Small intestine (tissue), 7 donors: ENCODE results near the gene ASTN1. TPM values are rescaled to one million over a fixed set of nuclear protein-coding genes. Genes with fewer than 3 reads are reported as not detected.

Source experiments
- DNase-seq, 2 donors: peaks; one replicate each; pipeline versions ENCODE4 v3.0.0 to v3.0.0-alpha.2; 2013
- FAIRE-seq: peaks from 2 replicates; lab custom pipeline; 2012; peaks lifted over from hg19 to GRCh38; lab: Jason Lieb, UNC
- H3K27ac ChIP-seq, 3 donors: one replicate each; pipeline ENCODE4 v1.5.1; 2013; ENCODE audit warnings: low read length in 2 of 3, mild to moderate bottlenecking in 2 of 3, control low read depth in 1 of 3, inconsistent platforms in 1 of 3, low read depth in 1 of 3, moderate library complexity in 1 of 3
- H3K27me3 ChIP-seq, 3 donors: one replicate each; pipeline ENCODE4 v1.6.1; 2013; ENCODE audit warnings: low read length in 3 of 3, inconsistent platforms in 1 of 3; ENCODE audit not compliant: control insufficient read depth in 3 of 3, insufficient read depth in 3 of 3
- H3K36me3 ChIP-seq, 3 donors: one replicate each; pipeline ENCODE4 v1.6.1; 2013; ENCODE audit warnings: low read length in 3 of 3, inconsistent platforms in 1 of 3, low read depth in 1 of 3, mild to moderate bottlenecking in 1 of 3, moderate library complexity in 1 of 3; ENCODE audit not compliant: control insufficient read depth in 3 of 3, insufficient read depth in 2 of 3
- H3K4me1 ChIP-seq, 3 donors: one replicate each; pipeline ENCODE4 v1.6.1; 2013; ENCODE audit warnings: low read length in 2 of 3, inconsistent platforms in 1 of 3, low read depth in 1 of 3, mild to moderate bottlenecking in 1 of 3, moderate library complexity in 1 of 3; ENCODE audit not compliant: control insufficient read depth in 3 of 3, insufficient read depth in 2 of 3
- H3K4me3 ChIP-seq, 3 donors: one replicate each; pipeline ENCODE4 v1.5.1; 2013; ENCODE audit warnings: low read length in 3 of 3, control low read depth in 1 of 3, inconsistent platforms in 1 of 3, low read depth in 1 of 3, mild to moderate bottlenecking in 1 of 3, moderate library complexity in 1 of 3
- H3K9me3 ChIP-seq, 2 donors: one replicate each; pipeline ENCODE4 v1.6.1; 2013; ENCODE audit warnings: low read depth in 1 of 2, low read length in 1 of 2; ENCODE audit not compliant: control insufficient read depth in 2 of 2, insufficient read depth in 1 of 2
- WGBS, 3 donors: extraction: QIAGEN DNeasy Blood & Tissue Kit; methylation state at CpG; one replicate each; pipeline ENCODE4 v1.1.7; 2013; 5-methylcytosine and 5-hydroxymethylcytosine counted together
- polyA plus RNA-seq, 4 donors: library from polyadenylated mRNA; stranded (reverse) in 3 of 4; unstranded in 1 of 4; fragments of 200-250 nt in 3 of 4; fragments of 120-200 nt in 1 of 4; gene quantifications; one replicate each; pipeline versions ENCODE4 v1.2.1 to v1.2.3, GENCODE V29; 2013
- donor health status: healthy with polysubstance abuse.
- donor health status: control.
- donor health status: control.
- donor health status: Bipolar disorder and iron deficiency.
- donor health status: healthy.

ASTN1 gene
- polyA plus RNA-seq, 4 donors = 0.15 to 0.90 TPM; not detected in 2

DNA sequence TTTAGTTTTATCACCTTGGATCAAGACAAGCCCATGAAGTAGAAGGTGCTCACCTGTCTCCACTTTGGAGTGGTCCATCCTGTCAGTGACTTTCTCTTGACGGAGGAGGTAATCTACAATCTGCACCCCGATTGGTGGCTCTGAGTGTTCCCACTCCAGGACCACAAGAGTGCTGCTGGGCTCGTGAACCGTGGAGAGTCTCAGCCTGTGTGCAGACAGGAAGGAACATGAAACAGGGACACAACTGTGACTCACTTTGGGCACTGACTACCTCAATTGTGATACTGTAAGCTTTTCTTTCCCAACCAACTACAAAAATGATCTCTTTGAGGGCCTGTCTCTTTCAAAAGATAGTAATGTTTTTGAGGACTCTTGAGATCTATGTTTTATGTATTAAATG, 280.2 kb downstream of the ASTN1 start:
- DNase-seq (no peak), FAIRE-seq (no peak)
- 71 to 78% (median 73%) methylated on average over 4 of the region's 4 CpGs for WGBS, 3 donors
- no peaks in the 10 kb centered on the region for H3K36me3 ChIP-seq
- peaks cover 0 to 2% (median 0%) of the 10 kb centered on the region in 3 donors for H3K27me3 ChIP-seq
- H3K4me1 ChIP-seq = no peaks in the 10 kb centered on the region
- no peak overlapping the region for H3K4me3 ChIP-seq
- H3K9me3 ChIP-seq = no peaks in the 10 kb centered on the region
- H3K27ac ChIP-seq = no peak overlapping the region

DNA sequence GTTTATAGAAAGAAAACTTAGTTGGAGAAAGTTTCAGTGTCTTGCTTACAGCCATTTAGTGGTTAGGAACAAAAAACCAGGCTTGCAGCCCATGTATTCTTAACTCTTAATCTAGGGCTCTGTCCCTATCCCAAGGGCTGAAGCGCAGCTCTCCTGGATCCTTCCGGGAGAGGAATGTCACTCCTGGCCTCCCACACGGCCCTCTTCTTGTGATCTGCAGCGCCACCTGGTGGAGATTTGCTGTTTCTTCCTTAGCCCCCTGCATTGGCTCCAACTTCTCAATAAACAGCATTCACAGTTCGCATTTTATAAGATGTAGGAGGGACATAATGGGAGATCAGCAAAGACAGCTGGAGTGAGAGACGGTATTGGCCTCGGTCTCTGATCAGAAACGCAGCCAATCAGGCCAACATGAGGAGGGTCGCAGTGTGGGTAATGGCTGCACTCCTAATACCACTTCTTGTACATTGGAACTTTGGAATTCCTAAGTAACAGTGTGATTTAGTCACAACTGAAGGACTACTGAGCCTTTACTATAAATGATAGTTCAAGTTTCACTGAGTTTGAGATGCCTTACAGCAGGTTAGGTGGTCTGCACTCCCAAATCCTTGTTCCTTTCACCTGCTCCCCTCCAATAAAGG, 283.4 kb downstream of the ASTN1 start:
- Histone ChIP-seq H3K36me3 (no peaks in the 10 kb centered on the region), H3K27me3 (no peaks in the 10 kb centered on the region), H3K9me3 (no peaks in the 10 kb centered on the region), H3K4me1 (no peaks in the 10 kb centered on the region), H3K27ac (no peak overlapping the region), H3K4me3 (no peak overlapping the region)
- FAIRE-seq (no peak), DNase-seq (peak; percentile 65 to 77)
- 11 to 16% (median 15%) methylated on average over 9 of the region's 9 CpGs for WGBS, 3 donors

DNA sequence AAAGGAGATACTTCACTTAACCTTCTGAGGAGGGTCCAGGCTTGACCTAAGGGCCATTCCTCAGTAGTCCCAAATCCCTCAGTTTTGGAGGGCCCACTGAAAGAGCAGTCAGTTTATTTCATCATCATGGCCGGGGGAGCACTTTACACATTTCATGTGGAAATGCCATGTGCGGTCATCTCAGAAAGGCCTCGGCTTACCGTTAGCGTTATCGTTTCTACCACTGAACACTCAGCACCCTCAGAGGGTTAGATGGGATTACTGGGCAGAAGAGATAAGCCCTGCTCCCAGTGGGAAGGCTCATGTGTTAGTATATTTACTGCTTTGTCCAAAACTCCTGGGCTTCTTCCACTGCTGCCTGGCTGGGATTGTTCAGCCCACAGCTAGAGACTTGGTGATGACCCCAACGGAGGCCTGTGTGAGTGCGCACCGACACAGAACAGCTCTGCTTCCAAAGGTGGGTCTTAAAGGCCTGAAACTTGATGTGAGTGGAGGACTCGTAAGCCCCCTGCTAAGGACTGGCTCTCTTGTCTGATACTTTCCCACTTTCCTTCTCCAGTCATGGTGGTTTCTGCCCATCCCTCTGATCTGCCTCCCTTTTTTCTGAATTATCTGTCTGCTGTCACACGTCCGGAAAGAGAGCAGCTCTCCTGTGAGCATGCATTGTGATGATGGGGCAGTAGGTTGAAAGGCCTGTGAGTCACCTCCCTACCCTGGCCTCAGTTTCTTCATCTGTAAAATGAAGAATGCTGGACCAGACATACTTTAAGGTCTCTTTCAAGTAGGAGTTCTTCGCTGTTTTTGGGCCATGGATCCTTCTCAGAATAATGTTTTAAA, 284.5 kb downstream of the ASTN1 start:
- Histone ChIP-seq H3K36me3 (no peaks in the 10 kb centered on the region), H3K9me3 (no peaks in the 10 kb centered on the region), H3K4me3 (no peak overlapping the region), H3K27me3 (no peaks in the 10 kb centered on the region), H3K4me1 (no peaks in the 10 kb centered on the region), H3K27ac (no peak overlapping the region)
- WGBS, 3 donors = 88 to 95% (median 91%) methylated on average over 13 of the region's 13 CpGs
- no peak for DNase-seq
- no peak for FAIRE-seq

DNA sequence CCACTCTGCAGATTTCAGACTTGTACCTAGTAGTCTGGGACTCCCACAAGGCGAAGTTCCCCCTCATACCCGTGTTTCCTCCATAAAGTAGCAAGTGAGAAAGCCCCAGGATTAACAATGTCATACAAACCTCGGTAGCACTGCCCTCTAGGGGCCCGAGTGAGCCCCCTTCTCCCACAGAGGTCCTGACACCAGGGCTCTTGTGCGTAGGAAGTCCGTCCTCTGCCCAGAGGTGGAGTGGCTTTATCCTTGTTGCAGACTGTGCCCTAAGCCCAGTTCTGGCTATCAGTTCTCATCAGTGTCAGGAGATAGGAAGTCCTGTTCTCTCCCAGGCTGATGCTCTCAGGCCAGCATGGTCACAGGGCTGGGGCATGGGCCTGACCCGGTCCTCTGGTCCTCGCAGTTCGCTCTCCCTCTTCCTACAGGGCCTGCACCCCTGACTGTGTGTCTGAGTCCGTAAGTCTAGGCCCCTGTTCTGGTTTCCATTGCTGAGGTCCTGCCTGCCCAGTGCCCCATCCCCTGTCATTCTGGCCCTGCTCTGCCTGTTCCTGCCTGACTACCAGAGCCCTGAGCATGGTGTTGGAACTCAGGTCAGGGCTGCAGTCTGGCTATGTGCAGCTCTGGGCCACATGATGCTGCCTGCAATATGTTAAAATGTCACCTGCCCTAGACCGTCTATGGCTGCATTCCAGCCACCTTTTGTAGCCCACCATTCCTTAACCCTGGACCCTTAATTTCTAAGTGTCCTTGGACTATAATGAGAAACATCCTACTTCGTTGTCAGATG, 285.6 kb downstream of the ASTN1 start:
- Histone ChIP-seq H3K9me3 (no peaks in the 10 kb centered on the region), H3K27ac (no peak overlapping the region), H3K4me1 (no peaks in the 10 kb centered on the region), H3K27me3 (no peaks in the 10 kb centered on the region), H3K4me3 (no peak overlapping the region), H3K36me3 (no peaks in the 10 kb centered on the region)
- 66 to 75% (median 67%) methylated on average over 12 of the region's 12 CpGs for WGBS, 3 donors
- no peak for FAIRE-seq
- DNase-seq = no peak

DNA sequence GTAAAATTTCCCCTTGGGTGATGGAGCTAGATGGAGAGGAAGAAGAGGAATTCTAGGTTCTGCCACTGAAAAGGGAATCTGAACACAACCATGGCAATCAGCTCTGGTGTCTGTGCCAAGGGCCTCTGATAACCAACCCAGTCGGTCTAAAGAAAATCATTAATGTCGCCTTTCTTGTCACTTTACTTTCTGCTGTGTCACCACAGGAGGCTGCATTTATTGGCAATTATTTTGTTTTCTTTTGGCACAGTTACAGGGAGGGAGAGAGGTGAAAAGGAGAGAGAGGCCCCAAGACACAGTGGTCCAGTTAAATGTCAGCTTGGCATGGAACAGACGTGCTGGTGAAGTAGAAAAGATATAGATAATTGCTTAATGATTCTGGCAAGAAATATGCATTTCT, 287.0 kb downstream of the ASTN1 start:
- no peaks in the 10 kb centered on the region for H3K9me3 ChIP-seq
- H3K4me1 ChIP-seq = no peaks in the 10 kb centered on the region
- H3K36me3 ChIP-seq = no peaks in the 10 kb centered on the region
- no peaks in the 10 kb centered on the region for H3K27me3 ChIP-seq
- no peak for FAIRE-seq
- no peak overlapping the region for H3K27ac ChIP-seq
- 44 to 81% (median 55%) methylated on average over 3 of the region's 3 CpGs for WGBS, 3 donors
- DNase-seq = no peak
- no peak overlapping the region for H3K4me3 ChIP-seq

DNA sequence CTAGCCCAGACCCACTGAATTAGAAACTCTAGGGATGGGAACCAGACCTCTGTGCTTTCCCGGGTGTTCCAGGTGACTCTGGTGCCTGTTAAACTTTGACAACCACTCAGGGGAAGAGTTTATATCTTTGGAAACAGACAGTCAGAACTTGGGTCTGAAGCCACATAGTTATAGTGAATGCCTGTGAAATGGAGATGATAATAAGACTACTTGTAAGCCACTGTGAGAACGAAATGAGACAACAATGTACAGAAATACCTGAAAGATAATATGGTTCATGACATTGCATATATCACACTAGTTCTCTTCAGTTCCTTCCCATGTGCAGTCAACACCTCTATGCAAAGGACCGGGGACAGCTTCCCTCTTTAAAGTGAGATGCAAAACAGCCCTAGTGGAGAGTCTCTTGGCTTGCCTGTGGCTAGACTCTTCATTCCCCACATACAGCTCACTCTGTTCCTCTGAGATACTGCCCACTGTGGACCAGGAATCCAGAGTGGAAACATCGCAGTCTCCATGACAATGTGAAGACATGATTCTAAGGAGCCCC, 287.5 kb downstream of the ASTN1 start:
- no peak overlapping the region for H3K27ac ChIP-seq
- no peak for DNase-seq
- no peaks in the 10 kb centered on the region for H3K36me3 ChIP-seq
- H3K27me3 ChIP-seq = no peaks in the 10 kb centered on the region
- no peaks in the 10 kb centered on the region for H3K9me3 ChIP-seq
- FAIRE-seq = no peak
- no peak overlapping the region for H3K4me3 ChIP-seq
- WGBS, 3 donors = 71 to 79% (median 74%) methylated on average over 4 of the region's 4 CpGs
- H3K4me1 ChIP-seq = no peaks in the 10 kb centered on the region

DNA sequence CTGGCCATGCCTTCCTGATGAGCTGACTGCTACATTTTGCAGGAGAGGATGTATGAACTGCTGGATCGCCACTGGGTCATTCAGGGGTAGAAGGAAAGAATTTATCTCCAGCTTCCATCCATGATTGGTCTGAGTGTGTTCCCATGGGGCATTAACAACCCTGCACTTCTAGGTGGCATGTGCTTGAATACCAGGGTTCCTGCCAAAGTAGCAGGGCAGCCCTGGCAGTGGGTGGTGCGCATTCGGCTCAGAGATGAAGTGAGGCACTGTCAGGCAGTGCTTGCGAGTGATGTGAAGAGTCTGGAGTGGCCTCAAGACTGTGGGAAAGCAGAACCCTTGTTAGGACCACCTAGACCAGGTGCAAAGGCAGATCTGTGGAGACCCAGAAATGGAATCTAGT, 294.9 kb downstream of the ASTN1 start:
- H3K4me1 ChIP-seq = no peaks in the 10 kb centered on the region
- 86 to 92% (median 87%) methylated on average over 4 of the region's 4 CpGs for WGBS, 3 donors
- H3K4me3 ChIP-seq = no peak overlapping the region
- H3K9me3 ChIP-seq = no peaks in the 10 kb centered on the region
- no peaks in the 10 kb centered on the region for H3K27me3 ChIP-seq
- no peak for FAIRE-seq
- H3K27ac ChIP-seq = no peak overlapping the region
- no peak for DNase-seq
- no peaks in the 10 kb centered on the region for H3K36me3 ChIP-seq

DNA sequence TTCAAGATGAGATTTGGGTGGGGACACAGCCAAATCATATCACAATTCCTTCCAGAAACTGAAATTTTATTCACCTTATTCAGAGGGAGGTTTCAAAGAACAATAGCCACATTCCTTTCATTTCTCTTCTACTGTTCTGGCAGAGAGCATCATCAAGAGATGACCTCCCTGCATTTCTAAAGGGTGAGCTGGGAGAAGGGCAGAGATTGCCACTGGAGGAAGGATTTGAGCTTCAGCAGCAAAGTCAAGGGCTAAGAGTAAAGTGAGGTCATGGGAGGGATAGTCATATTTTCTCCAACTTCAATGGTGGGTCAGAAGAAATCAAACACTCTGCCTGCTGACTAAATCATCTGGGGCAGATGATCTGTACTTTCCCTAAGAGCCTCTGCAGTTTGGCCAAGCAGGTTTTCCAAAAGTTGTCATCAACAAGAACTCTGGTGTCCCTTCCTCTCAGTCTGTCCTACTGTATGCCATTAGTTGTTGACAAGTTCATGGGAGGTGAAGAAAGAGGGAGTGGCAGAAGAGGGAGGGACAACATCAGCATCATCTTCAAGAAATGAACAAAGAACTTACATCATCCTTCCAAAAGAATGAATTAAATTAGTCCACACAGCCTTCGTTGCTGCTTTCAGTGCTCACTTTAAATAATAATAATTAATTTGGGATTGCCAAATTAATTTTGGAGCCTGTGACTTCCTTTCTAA, 298.3 kb downstream of the ASTN1 start:
- 67 to 84% (median 72%) methylated on average over 1 of the region's 1 CpG for WGBS, 3 donors
- no peaks in the 10 kb centered on the region for H3K27me3 ChIP-seq
- H3K4me1 ChIP-seq = no peaks in the 10 kb centered on the region
- no peak overlapping the region for H3K4me3 ChIP-seq
- H3K9me3 ChIP-seq = no peaks in the 10 kb centered on the region
- DNase-seq = no peak
- no peak for FAIRE-seq
- H3K27ac ChIP-seq = no peak overlapping the region
- H3K36me3 ChIP-seq = no peaks in the 10 kb centered on the region
